Stimulated activated CD8-positive, alpha-beta memory T cell treated with anti-CD3 and anti-CD28 coated beads, Interleukin-15, amount 100 ng/mL, for 4 hours (primary cell): Measurements from ENCODE around the gene TFR2.

ENCODE experiments used
- DNase-seq, 2 donors: peaks; one replicate each; pipeline ENCODE4 v3.0.0-alpha.2; 2020; ENCODE audit warnings: low read depth in 2 of 2

Gene TFR2

DNA sequence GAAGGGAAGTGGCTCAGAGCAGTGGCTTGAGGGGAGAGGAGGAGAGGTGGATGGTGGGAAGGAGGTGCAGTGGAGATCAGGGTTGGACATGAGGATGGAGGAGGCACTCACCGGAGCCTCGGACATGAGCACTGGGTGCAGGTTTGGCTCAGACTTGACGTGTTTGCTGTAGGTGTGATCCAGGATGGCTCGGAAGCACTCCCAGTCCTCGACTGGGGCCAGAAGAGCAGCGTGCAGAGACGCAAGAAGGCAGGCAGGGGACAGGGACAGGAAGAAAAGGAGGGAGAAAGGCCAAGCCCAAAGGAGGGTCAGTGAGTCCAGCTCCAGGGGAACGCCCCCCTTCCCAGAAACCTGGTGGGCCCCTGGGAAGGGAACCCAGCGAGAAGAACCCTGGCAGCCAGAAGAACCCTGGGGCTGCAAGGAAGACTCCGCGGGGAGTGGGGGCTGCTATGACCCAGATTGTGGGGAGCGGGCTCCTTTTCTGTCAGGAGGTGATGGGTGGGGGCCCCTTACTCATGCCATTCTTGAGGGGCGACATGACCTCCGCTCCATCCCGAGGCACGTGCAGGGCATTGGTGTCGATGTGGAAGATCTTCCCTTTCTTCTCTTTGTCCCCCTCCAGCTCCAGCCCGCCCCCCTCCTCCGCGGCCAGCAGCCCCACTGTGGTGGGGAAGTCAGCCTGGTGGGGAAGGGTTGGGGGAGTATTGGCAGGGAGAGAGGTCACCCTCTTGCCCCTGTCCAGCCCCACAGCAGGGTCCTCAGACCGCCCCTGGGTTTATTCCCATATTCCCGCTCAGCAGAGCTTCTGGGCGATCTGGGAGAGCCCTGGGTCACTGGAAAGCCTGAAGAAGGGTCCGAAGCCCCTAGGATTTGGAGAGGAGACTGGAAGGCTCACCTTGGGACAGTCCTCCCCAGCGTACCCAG is 13.8 kb upstream of the TFR2 start:
- no peak for DNase-seq

DNA sequence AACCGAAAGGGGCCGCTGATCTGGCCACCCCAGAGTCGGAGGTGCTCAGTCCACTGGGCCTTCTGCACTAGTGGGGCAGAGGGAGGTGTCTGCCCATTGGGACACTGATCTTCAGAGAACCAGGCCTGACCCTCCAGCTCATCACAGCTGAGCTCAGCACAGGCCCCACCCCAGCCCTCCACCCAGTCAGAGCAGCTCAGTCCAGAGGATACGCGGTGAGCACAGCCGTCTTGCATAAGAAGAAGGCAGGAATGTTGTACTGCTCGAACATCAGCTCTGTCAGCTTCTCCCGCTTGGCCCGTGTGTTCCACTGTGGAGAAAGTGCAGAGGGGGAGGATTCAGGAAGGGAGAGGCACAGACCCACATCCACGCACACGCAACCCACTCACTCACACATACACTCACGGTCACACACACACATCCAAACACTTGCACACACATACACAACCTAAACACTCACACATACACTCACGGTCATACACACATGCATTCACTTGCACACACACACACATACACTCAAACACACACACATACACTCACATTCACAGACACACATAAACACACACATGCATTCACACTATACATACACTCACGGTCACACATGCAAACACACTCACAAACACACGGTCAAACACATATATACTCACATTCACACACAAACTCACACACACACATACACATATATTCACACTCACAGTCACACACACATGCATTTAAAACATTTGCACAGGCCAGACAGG is 8.6 kb upstream of the TFR2 start:
- no peak for DNase-seq

DNA sequence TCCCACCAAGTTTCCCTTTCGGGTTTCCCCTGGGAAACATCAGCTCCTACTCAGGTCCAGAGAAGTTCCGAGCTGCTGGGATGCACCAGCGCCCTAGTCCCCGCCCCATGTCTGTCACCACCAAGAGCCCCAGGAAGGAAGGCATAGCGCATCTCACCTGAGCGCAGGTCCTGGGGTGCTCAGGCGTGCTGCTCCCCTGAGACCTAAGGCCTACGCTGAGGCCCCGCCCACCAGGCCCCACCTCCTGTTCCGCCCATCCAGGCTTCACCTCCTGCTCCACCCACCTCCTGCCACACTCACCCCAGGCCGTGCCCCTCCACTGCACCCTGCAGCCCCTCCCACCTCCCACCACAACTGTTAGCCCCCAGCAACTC is 1.2 kb upstream of the TFR2 start:
- DNase-seq: no peak

DNA sequence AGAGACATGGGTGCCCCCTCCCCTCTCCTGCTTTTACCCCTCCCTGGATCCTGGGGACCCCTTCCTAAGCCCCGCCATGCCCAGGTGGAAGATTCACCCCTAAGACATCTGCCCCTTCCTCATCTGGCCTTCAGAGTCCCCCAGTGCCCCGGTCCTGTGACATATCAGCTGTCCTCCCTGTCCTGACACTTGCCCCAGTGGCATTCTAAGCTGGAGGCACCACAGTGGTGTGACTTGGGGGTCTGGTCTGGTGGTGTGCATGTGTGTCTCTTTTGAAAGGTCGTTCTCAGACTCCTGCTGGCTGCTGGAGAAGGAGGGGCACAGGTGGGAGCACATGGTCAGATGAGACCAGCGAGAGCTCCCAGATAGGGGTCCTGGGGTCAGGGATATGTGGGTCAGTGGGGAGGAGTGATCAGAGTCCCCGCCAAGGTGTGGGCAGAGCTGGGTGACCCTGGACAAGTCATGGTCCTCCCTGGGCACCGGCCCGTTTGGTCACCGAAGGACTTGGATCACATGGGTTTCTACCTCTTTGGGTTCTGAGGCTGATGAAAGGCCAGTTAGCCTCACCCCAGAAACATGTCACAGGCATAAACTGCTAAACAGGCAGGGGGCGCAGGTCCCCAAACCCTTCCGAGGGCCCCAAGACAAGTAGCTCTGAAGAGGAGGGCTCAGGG is 645 bp upstream of the TFR2 start:
- no peak for DNase-seq

DNA sequence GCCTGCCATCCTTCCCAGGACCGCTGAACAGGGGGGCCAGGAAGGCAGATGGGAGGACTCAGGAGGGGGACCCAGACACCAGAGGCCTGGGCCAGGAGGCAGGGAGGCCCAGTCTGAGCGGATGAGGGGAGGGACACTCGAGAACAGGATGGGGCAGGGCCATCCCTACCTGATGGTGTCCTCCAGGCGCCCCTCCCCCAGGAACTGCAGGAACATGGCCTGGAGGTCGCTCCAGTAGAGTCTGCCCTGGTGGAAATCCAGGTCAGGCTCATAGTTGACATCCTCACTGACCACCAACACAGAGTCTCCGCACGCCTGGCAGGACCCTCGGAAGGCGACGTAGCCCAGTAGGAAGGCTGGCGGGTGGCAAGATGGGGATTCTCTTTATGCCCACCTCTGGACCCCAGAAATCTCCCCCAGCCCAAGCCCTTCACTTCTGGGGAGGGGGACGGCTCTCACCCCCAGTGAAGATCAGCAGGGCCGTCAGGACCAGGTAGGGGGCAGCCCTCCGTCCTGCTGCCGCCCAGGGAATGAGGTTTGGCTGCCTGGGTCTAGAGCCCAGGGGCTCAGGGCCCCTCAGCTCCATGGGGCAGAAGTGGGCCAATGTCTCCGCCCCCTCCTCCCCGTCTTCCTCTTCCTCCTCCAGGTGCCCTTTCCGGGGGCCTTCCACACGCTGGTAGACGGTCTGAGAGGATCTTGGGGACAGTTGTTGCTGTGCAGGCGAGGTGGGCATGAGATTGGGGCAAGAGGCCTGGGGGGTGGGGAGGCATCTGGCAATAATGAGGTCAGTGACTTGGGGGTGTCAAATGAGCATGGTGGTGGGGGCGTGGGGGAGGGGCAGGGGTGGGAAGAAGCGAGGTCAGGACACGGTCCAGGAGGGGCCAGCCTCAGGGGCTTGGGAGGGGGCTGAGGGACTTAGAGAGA is 573 bp downstream of the TFR2 start:
- DNase-seq: no peak

DNA sequence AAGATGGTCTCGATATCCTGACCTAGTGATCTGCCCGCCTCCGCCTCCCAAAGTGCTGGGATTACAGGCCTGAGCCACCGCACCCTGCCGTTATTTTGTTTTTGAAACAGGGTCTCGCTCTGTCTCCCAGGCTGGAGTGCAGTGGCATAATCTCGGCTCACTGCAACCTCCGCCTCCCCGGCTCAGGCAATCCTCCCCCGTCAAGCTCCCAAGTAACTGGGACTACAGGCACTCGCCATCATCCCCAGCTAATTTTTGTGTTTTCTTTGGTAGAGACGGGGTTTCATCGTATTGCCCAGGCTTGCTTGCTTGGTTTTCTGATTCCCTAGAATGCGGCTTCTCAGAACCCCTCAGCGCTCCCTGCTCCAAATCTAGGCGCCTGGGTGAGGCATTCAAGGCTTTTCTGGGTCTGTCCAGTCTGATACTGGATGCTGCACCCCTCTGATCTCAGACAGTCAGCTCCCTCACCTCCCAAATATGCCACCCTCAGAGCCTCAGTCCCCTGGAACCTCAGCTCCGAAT is 1.3 kb downstream of the TFR2 start:
- no peak for DNase-seq

DNA sequence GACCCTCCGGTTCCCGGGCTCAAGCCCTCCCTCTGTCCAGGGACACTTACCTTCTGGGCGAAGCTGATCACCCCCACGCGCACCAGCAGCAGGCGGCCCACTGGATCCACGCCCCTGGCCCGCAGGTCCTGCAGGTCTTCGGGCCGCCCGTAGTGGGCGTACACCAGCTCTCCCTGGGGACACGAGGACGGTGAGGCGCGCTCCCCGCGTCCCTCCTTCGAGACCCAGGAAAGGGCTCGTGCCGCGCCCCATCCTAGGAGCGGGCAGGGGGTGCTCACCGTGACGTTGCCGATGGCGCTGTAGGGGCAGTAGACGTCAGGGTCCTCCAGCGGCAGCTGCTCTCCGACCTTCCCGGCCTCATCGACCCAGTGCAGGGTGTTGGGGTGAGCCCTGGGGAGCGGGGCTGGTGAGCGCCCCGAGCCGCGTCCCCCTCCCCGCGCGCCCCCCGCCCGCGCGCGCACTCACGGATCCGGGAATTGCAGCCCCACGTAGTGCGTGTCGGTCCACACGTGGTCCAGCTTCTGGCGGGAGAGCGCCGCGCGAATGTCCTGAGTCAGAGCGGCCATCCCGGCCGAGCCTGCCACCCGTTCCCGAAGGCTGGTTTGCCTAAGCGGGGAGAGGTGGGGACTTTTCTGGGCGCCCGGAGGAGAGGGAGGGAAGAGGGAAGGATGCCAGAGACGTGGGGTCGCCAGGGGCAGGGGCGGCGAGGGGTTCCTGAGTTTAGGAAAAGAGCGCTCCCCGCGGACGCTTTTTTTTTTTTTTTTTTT is 8.2 kb downstream of the TFR2 start:
- DNase-seq: peak in 1 of 2 donors; percentile 17

DNA sequence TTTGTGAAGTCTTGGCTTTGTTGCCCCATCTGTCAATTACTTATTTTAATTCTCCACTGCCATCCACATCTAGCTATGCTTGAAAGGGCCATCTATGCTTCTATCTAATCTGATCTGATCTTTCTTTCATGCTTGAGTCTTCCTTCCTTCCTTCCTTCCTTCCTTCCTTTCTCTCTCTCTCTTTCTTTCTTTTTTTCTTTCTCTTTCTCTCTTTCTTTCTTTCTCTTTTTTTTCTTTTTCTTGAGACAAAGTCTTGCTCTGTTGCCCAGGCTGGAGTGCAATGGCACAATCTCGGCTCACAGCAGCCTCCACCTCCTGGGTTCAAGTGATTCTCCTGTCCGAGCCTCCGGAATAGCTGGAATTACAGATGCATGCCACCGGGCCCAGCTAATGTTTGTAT is 11.3 kb downstream of the TFR2 start:
- DNase-seq: no peak

DNA sequence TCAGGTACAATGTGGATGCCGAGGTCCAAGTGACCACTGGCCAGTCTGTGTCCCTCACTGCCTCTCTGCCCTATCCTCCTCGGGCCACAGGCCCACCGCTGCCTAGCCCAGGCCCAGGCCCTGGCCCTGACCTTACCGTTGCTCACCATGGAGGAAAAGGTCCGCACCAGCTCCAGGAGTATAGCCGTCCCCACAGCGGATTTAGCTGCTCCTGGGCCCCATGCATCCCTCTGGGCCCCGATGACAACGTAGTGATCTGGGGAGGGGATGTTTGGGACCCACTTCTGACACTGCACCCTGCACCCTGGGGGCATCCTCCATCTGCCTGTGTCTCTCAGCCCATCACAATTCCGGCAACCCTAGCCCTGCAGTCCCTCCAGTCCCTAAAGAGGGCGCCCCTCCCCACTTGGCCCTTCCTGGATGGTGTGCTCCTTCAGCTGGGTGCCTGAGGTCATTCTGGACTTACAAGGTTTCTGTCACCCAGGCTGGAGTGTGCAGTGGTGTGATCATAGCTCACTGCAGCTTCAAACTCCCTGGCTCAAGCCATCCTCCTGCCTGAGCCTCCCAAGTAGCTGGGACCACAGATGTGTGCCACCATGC is 12.1 kb downstream of the TFR2 start:
- no peak for DNase-seq

DNA sequence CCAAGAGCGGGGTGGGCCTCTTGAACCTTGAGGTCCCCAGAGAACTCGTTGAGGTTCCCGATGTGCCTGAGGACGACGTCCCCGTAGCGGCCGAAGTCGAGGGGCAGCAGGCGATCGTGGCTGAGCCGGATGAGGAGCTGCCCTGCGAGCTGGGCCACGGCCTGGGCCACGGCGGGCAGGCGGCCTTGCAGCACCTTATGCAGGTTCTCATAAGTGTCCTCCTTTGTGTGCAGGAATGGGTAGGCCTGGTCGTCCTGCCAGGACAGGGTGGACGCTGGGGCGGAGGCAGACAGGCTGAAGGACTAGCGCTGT is 14.2 kb downstream of the TFR2 start:
- no peak for DNase-seq

DNA sequence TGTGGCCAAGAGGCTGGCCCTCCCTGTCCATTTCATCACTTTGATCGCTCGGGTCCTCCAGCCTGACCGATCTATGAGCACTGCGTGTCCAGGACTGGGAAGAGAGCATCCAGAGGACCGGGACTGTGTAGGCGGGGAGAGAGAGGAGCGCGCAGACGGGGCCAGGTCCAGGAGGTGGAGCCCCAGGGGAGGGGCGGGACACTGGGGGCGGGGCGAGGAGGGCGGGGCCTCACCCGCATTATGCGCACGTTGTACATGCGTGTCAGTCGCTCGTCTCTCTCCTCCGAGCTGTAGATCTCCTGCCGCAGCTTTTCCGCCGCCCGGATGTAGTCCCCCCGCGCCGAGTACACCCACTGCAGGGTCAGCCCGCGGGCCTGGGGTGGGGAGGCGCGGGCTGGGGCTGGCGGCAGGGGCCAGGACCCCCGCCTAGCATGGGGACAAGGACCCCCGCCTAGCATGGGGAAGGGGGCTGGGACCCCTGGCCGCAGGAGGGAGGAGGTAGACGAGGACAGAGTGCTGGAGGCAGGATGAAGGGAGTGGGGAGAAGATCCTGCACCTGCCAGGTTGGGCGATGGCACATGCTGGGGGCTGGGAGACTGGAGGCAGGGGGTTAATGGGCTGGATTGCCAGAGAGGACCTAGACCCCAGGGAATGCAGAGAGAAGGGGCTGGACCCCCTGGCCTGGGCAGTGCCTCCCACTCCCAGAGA is 14.7 kb downstream of the TFR2 start:
- peak; percentile 74 to 81 for DNase-seq

DNA sequence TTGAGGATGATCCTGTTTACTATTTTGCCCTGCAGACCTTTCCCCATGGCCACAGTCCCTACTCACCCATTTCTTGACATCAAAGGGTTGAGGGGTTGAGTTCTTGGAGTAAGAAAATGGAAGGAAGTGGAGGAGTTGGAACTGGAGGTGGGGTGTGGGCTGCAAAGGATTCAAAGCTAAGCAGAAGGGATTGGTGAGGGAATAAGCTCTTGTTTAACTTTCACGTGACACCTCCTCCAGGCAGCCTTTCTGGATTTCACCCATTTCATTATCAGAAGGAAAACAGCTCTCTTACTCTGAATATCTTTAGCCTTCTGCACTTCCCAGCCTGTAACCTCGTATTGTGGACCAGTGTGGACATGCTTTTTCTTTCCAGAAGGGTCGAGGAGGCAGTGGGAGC is 15.3 kb downstream of the TFR2 start:
- DNase-seq: no peak

DNA sequence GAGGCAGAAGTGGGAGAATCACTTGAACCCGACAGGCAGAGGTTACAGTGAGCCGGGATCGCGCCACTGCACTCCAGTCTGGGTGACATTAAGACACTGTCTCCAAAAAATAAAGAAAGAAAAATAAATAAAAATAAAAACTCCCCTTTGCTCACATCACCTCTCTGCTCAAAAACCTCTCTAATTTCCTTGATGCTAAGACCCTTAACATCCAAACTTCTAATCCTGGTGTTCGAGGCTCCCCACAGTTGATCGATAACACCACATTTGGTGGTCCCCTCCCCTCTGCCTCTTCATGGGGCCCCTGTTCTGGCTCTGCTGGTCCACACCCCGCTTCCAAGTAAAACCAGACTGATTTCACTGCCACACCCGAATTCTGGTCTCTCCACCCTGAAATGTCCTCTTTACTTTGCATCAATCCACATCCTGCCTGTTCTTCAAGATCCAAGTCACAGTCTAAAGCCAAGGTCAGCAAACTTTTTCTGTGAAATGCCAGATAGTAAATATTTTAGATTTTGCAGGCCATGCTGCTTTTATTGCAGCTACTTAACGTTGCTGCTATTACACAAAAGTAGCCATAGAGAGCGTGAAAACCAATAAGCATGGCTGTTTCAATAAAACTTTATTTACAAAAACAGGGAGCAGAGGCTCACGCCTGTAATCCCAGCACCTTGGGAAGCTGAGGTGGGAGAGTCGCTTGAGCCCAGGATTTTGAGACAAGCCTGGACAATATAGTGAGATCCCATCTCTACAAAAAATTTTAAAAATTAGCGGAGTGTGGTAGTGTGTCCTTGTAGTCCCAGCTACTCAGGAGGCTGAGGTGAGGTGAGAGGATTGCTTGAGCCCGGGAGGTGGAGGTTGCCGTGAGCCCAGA is 17.2 kb downstream of the TFR2 start:
- DNase-seq: no peak

DNA sequence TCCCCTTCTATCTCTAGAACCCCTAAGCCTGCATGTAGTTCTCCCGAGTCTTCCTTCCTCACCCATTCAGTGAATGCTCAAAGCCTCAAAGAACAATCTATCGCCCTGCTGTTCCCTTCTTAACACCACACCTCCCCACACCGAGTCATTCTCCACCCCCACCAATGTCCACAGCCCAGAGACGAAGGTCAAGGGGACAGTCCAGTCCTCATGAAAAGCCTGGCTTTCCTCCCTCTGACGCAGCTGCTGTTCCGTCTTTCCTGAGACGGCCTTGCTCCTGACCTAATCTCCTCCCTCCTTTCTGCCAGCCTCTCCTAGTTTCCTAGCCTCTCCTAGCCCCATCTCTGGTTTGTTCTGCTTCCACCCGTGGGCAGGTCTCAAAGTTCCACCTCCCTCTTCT is 19.8 kb downstream of the TFR2 start:
- DNase-seq: no peak

DNA sequence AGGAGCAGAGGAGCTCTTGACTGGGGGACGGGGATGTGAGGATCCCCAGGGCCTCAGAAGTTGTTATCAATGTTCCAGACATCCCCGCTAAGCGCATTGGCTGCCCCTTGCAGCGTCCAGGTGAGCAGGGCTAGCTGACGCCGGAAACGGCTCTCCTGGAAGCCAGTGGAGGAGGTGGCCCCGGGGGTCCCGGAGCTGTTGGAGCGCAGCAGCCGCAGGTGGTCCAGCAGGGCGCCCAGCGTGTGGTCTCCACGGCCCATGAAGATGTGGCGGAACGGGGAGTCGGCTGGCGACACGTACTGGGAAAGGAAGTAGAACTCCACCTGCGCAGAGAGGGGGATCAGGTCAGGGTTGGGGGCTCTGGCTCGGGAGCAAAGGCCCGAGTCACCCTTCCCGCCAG is 20.5 kb downstream of the TFR2 start:
- DNase-seq: no peak

DNA sequence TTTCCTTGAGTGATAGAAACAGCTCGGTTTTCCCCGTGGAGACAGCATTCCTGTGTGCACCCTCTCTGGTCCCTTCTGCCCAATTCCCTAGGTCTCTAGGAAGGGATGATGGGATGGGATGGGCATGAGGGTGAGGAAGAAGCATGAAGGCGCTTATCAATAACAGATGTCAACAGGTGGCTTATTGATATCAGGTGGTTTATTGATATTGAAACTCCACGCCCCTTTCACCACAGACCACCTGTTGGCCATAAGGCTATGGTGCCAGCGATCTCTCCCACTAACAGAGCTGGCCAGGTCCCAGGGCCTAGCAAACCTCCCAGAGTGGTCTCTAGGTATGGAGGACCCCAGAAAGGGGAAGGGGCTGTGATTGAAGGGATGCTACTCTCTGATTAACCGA is 21.1 kb downstream of the TFR2 start:
- DNase-seq: no peak

DNA sequence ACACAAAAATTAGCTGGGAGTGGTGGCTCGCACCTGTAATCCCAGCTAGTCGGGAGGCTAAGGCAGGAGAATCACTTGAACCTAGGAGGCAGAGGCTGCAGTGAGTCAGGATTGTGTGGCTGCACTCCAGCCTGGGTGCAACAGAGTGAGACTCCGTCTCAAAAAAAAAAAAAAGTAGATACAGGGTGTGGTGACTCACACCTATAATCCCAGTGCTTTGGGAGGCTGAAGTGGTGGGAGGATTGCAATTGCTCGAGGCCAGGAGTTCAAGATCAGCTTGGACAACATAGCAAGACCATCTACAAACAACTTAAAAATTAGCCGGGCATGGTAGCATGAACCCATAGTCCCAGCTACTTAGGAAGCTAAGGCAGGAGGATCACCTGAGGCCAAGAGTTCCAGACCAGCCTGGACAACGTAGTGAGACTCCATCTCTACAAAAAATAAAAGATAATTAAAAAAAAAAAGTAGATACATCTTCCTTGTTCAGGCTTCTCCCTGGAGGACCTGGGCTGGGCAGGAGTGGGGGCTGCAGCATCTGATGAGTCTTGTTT is 27.0 kb downstream of the TFR2 start:
- DNase-seq: no peak

DNA sequence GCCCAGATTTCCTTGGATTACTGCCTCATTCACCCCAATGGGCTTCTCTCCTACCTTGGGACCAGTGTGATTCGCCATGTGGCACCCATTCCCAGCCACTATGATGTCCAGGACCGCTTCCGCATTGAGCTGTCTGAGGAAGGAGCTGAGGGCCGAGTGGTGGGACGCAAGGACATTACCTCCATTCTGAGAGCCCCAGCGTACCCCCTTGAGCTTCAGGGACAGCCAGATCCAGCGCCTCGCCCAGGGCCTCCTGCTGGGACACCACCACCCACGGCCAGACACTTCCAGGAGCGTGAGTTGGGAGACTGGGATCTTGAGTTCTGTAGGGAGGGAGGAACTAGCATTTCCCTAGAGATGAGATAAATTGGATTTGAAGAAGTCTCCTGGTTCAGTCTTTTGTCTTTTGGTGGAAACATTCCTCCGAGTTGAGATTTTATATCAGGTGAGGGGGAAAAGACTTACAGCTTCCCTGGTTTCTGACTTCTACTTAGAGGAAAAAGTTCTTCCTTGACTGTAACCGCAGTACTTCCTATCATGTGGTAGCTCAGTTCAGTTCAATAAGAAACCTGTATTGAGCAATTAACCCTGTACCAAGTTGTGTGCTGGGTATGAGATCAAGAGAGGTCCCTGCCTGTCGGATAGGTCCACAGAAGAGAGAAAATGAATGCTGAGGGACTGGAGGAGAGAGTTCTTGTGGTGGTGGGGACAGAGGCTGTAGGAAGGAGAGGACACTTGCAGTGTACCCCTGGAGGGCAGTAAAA is 27.8 kb downstream of the TFR2 start:
- no peak for DNase-seq
